ENCODE measurements around the gene MRGPRG. TPM values are rescaled to one million over a fixed set of nuclear protein-coding genes. Genes with fewer than 3 reads are reported as not detected.

MRGPRG gene
- total RNA-seq, 1 experiment from 2014 or later = not detected

GRCh38 chr11:3184732-3185347 lies 33.8 kb downstream of the MRGPRG start:
- no peaks in the 10 kb centered on the region for H3K36me3 ChIP-seq (replicated peaks; ENCODE audit: control insufficient read depth, insufficient read depth, low read length)
- no peak for DNase-seq
- H3K4me3 ChIP-seq (ENCODE audit: insufficient read depth, low read depth, low read length) = no peak overlapping the region
- H3K27me3 ChIP-seq (ENCODE audit: control insufficient read depth, insufficient read depth, low read length) = no peaks in the 10 kb centered on the region

DNA sequence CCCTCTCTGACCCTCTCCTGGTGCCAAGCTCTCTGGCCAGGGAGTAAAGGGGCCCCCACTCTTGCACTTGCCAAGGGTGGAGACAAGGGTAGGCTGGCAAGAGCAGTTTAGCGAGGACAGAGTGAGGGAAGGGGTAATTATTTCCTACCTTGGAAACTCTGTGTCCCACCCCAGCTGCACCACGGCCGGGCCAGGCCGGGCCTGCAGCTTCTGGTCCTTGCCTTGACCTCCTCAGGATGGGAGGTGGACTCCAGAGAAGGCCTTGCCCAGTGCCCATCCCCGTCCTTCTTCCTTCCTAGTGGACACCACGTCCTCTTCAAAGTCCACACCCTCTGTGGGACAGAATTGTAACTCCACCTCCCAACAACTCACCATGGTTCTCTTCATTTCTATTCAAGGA lies 35.1 kb downstream of the MRGPRG start:
- DNase-seq = peak; percentile 23
- Histone ChIP-seq H3K27me3 (ENCODE audit: control insufficient read depth, insufficient read depth, low read length) (no peaks in the 10 kb centered on the region), H3K4me3 (ENCODE audit: insufficient read depth, low read depth, low read length) (no peak overlapping the region), H3K36me3 (replicated peaks; ENCODE audit: control insufficient read depth, insufficient read depth, low read length) (no peaks in the 10 kb centered on the region)

DNA sequence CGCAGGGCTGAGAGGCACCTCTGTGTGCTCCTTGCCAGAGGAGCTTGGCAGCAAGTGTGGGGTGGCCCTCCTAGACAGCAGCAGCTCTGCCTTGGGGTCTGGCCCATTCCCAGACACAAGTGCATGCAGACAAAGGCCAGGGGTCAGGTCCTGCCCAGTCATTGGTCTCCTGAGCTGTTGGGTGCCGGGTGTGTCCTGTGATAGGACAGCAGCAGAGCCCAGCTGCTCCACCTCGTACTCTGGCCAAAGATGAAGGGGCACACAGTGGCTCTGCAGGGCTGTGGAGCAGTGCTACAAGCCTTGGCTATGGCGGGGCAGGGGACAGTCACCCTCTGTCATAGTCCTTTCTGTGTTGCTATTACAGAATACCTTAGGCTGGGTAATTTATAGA lies 36.2 kb downstream of the MRGPRG start:
- DNase-seq = peak; percentile 38
- Histone ChIP-seq H3K36me3 (replicated peaks; ENCODE audit: control insufficient read depth, insufficient read depth, low read length) (no peaks in the 10 kb centered on the region), H3K4me3 (ENCODE audit: insufficient read depth, low read depth, low read length) (no peak overlapping the region), H3K27me3 (ENCODE audit: control insufficient read depth, insufficient read depth, low read length) (no peaks in the 10 kb centered on the region)

GRCh38 chr11:3181725-3182461 lies 36.7 kb downstream of the MRGPRG start:
- Histone ChIP-seq H3K27me3 (ENCODE audit: control insufficient read depth, insufficient read depth, low read length) (no peaks in the 10 kb centered on the region), H3K36me3 (replicated peaks; ENCODE audit: control insufficient read depth, insufficient read depth, low read length) (no peaks in the 10 kb centered on the region), H3K4me3 (ENCODE audit: insufficient read depth, low read depth, low read length) (no peak overlapping the region)
- peak; percentile 31 for DNase-seq

DNA sequence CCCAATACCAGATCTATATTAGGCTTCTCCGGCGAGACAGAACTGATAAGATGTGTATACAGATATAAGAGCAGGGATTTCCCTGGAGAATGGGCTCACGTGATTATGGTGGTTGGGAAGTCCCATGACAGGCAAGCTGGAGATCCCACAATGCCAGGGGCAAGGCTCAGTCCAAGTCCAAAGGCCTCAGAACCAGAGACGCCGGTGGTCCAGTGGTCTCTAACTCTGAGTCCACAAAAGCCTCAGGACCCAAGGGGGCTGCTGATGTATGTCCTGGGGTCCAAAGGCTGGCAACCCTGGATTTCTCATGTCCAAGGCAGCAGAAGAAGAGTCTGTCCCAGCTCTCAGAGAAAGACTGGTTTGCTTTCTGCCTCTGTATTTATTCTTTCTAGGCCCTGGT lies 37.7 kb downstream of the MRGPRG start:
- Histone ChIP-seq H3K4me3 (ENCODE audit: insufficient read depth, low read depth, low read length) (no peak overlapping the region), H3K36me3 (replicated peaks; ENCODE audit: control insufficient read depth, insufficient read depth, low read length) (no peaks in the 10 kb centered on the region), H3K27me3 (ENCODE audit: control insufficient read depth, insufficient read depth, low read length) (no peaks in the 10 kb centered on the region)
- no peak for DNase-seq

DNA sequence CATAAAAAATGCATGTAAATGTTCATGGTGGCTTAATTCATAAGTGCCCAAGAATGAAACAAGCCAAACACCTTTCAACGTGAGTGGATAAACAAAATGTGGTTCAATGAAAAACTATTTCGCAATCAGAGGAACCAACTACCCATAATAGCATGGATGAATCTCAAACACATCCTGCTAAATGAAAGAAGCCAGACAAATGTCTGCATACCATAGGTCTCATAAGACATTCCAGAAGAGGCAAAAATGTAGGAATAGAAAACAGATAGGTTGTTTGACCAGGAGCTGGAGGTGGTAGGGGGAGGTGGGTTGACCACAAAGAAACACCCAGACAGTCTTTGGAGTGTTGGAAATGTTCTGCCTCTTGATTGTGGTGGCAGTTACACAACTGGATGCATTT lies 40.3 kb downstream of the MRGPRG start:
- Histone ChIP-seq H3K27me3 (ENCODE audit: control insufficient read depth, insufficient read depth, low read length) (no peaks in the 10 kb centered on the region), H3K36me3 (replicated peaks; ENCODE audit: control insufficient read depth, insufficient read depth, low read length) (no peaks in the 10 kb centered on the region), H3K4me3 (ENCODE audit: insufficient read depth, low read depth, low read length) (no peak overlapping the region)
- no peak for DNase-seq

- H3K27me3 ChIP-seq (ENCODE audit: control insufficient read depth, insufficient read depth, low read length) = no peaks in the 10 kb centered on the region
- H3K4me3 ChIP-seq (ENCODE audit: insufficient read depth, low read depth, low read length) = no peak overlapping the region
- DNase-seq = no peak
- no peaks in the 10 kb centered on the region for H3K36me3 ChIP-seq (replicated peaks; ENCODE audit: control insufficient read depth, insufficient read depth, low read length)
Measured at GRCh38 chr11:3177931-3178330, 40.7 kb downstream of the MRGPRG start.

- no peaks in the 10 kb centered on the region for H3K27me3 ChIP-seq (ENCODE audit: control insufficient read depth, insufficient read depth, low read length)
- no peaks in the 10 kb centered on the region for H3K36me3 ChIP-seq (replicated peaks; ENCODE audit: control insufficient read depth, insufficient read depth, low read length)
- H3K4me3 ChIP-seq (ENCODE audit: insufficient read depth, low read depth, low read length) = no peak overlapping the region
- DNase-seq = no peak
Measured at GRCh38 chr11:3176487-3176886, 42.1 kb downstream of the MRGPRG start.

GRCh38 chr11:3175194-3175593 lies 43.4 kb downstream of the MRGPRG start:
- no peak for DNase-seq
- Histone ChIP-seq H3K36me3 (replicated peaks; ENCODE audit: control insufficient read depth, insufficient read depth, low read length) (no peaks in the 10 kb centered on the region), H3K4me3 (ENCODE audit: insufficient read depth, low read depth, low read length) (no peak overlapping the region), H3K27me3 (ENCODE audit: control insufficient read depth, insufficient read depth, low read length) (no peaks in the 10 kb centered on the region)

DNA sequence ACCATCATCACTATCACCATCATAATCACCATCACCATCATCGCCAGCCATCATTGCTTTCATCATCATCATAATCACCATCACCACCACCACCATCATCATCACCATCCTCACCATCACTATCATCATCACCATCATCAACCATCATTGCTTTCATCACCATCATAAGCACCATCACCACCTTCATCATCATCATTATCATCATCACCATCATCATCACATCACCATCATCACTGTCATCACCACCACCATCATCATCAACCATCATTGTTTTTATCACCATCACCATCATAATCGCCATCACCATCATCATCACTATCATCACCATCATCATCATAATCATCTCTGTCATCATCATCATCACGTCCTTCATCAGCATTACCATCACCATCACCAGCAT lies 44.2 kb downstream of the MRGPRG start:
- H3K4me3 ChIP-seq (ENCODE audit: insufficient read depth, low read depth, low read length) = no peak overlapping the region
- no peaks in the 10 kb centered on the region for H3K36me3 ChIP-seq (replicated peaks; ENCODE audit: control insufficient read depth, insufficient read depth, low read length)
- H3K27me3 ChIP-seq (ENCODE audit: control insufficient read depth, insufficient read depth, low read length) = no peaks in the 10 kb centered on the region
- DNase-seq = no peak

DNA sequence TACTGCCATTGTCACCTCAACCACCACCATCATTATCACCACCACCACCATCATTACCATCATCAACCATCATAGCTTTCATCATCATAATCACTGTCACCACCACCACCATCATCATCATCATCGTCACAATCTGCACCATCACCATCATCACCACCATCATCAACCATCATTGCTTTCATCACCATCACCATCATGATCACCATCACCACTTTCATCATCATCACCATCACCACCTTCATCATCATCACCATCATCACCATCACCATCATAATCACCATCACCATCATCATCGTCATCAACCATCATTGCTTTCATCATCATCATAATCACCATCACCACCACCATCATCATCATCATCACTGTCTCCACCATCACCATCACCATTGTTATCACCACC lies 44.8 kb downstream of the MRGPRG start:
- H3K27me3 ChIP-seq (ENCODE audit: control insufficient read depth, insufficient read depth, low read length) = no peaks in the 10 kb centered on the region
- DNase-seq = no peak
- no peak overlapping the region for H3K4me3 ChIP-seq (ENCODE audit: insufficient read depth, low read depth, low read length)
- no peaks in the 10 kb centered on the region for H3K36me3 ChIP-seq (replicated peaks; ENCODE audit: control insufficient read depth, insufficient read depth, low read length)

- Histone ChIP-seq H3K36me3 (replicated peaks; ENCODE audit: control insufficient read depth, insufficient read depth, low read length) (no peaks in the 10 kb centered on the region), H3K27me3 (ENCODE audit: control insufficient read depth, insufficient read depth, low read length) (no peaks in the 10 kb centered on the region), H3K4me3 (ENCODE audit: insufficient read depth, low read depth, low read length) (no peak overlapping the region)
- no peak for DNase-seq
Measured at GRCh38 chr11:3171931-3172560, 46.6 kb downstream of the MRGPRG start.

DNA sequence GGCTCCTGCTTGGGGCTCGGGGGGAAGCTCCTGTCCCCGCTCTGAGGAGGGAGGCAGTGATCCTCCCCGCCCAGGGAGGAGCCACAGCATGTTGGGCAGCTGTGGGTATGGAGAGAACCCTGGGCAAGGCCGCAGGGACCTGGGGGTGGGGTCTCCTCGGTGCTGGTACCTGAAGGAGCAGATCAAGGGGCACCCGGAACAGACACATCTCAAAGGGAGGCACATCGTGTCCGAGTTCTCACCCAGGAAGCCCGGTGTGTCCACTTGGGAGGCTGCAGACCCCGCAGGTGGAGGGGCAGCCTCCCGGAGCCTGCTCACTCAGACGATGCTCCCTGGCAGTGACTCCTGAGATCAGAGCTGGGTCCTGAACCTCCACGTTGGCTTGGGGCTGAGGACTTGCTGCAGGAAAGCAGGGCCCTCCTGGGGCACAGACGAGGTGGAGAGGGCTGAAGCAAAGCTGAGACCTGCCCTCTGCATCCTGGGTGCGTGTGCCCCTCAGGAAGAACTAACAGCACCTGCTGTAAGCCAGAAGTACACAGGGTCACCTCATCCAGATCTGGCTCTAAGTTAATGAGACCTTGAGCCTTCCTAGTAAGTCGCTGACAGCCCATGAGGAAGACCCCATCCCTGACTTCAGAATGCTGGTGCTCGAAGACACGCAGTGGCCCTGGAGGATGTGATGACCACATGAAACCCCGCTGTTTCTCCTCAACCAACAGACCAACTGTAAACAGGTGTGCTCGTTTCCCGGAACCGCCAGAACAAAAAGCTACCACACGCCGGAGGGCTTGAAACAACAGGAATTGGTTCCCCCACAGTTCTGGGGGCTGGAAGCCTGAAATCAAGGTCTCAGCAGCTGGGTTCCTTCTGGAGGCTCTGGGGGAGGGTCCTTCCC lies 47.6 kb downstream of the MRGPRG start:
- H3K36me3 ChIP-seq (replicated peaks; ENCODE audit: control insufficient read depth, insufficient read depth, low read length) = no peaks in the 10 kb centered on the region
- H3K4me3 ChIP-seq (ENCODE audit: insufficient read depth, low read depth, low read length) = no peak overlapping the region
- peaks cover 1% of the 10 kb centered on the region; the same call in 1 of the 2 replicates for H3K27me3 ChIP-seq (ENCODE audit: control insufficient read depth, insufficient read depth, low read length)
- peak; percentile 39 for DNase-seq

DNA sequence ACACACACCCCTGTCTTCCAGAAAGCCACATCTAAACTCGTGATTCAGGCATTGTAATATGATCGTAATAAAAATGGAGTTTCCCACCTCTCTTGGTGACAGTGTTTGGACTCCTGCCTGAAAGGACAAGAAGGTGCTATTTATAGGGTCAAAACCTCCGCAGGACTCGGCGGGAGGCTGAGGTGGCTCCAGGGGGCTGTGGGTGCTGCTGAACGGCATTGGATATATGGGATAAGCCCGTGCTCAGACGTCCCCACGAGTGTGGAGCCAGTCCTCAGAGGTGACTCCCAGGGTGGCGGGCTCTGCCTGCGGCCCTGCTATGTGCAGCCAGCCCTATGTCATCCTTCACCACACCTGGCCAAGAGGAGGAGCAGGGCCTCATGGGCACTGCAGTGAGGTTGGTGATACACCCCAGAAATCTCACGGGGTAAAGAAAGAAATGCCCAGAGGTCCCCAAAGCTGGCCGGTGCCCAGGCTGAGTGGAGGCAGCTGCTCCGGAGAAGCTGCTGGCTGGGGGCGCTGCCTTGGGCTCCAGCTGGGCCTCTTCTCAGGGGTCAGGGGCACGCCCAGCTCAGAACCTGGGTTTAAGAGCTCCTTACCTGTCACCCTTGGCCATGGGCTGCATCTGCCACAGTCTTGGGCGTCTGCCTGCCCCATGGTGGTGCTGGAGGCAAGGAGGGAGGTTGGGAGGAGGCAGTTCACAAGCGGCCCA lies 48.4 kb downstream of the MRGPRG start:
- peaks cover 8% of the 10 kb centered on the region for H3K27me3 ChIP-seq (ENCODE audit: control insufficient read depth, insufficient read depth, low read length)
- DNase-seq = peak; percentile 36
- no peak overlapping the region for H3K4me3 ChIP-seq (ENCODE audit: insufficient read depth, low read depth, low read length)
- H3K36me3 ChIP-seq (replicated peaks; ENCODE audit: control insufficient read depth, insufficient read depth, low read length) = no peaks in the 10 kb centered on the region

Data from H7 (cell line).